ENCODE measurements around the gene RPS13. TPM values are rescaled to one million over a fixed set of nuclear protein-coding genes. Genes with fewer than 3 reads are reported as not detected.

Gene RPS13
- total RNA-seq, 1 experiment from 2014 or later, result 1,349 TPM

- no peak overlapping the region for H3K27ac Mint-ChIP-seq (ENCODE audit: unreplicated experiment)
- BruUV-seq (replicated peaks), result no TSS peak
- POLR2A ChIA-PET, result interaction anchor here (0.5 to 0.8 kb wide), 3 partner anchors 24 to 141 kb away, joined by 3 to 6 read pairs (median 3); no protein-coding TSS in a partner anchor
- H3K36me3 ChIP-seq (ENCODE audit: control insufficient read depth, insufficient read depth, low read length), result peaks cover 1% of the 10 kb centered on the region; the same call in 1 of the 2 replicates
- H3K9me3 ChIP-seq, result no peaks in the 10 kb centered on the region
- no peak overlapping the region for H3K4me3 Mint-ChIP-seq (ENCODE audit: unreplicated experiment)
- H3K27me3 ChIP-seq (replicated peaks; ENCODE audit: control insufficient read depth, insufficient read depth, low read length), result no peaks in the 10 kb centered on the region
- intact Hi-C loops (cut with micrococcal nuclease; ENCODE audit: unreplicated experiment), result no loop called here
- no peak for DNase-seq
- no peak for TF ChIP-seq CTCF (IDR thresholded peaks at IDR 0.05; ENCODE audit: insufficient read depth in 1 of 2, low read depth in 1 of 2, low read length in 1 of 2, severe bottlenecking in 1 of 2, unreplicated experiment in 1 of 2)
- H3K27me3 Mint-ChIP-seq (ENCODE audit: insufficient read depth, unreplicated experiment), result no peaks in the 10 kb centered on the region
- peaks cover 24% of the 10 kb centered on the region for H3K4me1 ChIP-seq
- H3K4me1 Mint-ChIP-seq (ENCODE audit: low read depth, unreplicated experiment), result no peaks in the 10 kb centered on the region
- H3K4me3 ChIP-seq (ENCODE audit: low read depth, low read length), result no peak overlapping the region
- peaks cover 74% of the 10 kb centered on the region for H3K36me3 Mint-ChIP-seq (ENCODE audit: insufficient read depth, unreplicated experiment)
- no peaks in the 10 kb centered on the region for H3K9me3 Mint-ChIP-seq (ENCODE audit: unreplicated experiment)
- CTCF ChIA-PET, result no interaction called here
Observed at GRCh38 chr11:17073370-17074027, 4.0 kb downstream of the RPS13 start.

- H3K4me3 ChIP-seq (ENCODE audit: low read depth, low read length), result no peak overlapping the region
- POLR2A ChIA-PET, result no interaction called here
- Mint-ChIP-seq H3K27ac (ENCODE audit: unreplicated experiment) (no peak overlapping the region), H3K36me3 (ENCODE audit: insufficient read depth, unreplicated experiment) (peaks cover 22% of the 10 kb centered on the region), H3K4me1 (ENCODE audit: low read depth, unreplicated experiment) (no peaks in the 10 kb centered on the region), H3K4me3 (ENCODE audit: unreplicated experiment) (no peak overlapping the region), H3K27me3 (ENCODE audit: insufficient read depth, unreplicated experiment) (no peaks in the 10 kb centered on the region), H3K9me3 (ENCODE audit: unreplicated experiment) (peaks cover 11% of the 10 kb centered on the region)
- no TSS peak for BruUV-seq (replicated peaks)
- DNase-seq, result no peak
- H3K9me3 ChIP-seq, result no peaks in the 10 kb centered on the region
- intact Hi-C loops (cut with micrococcal nuclease; ENCODE audit: unreplicated experiment), result no loop called here
- H3K36me3 ChIP-seq (ENCODE audit: control insufficient read depth, insufficient read depth, low read length), result no peaks in the 10 kb centered on the region
- no peaks in the 10 kb centered on the region for H3K27me3 ChIP-seq (replicated peaks; ENCODE audit: control insufficient read depth, insufficient read depth, low read length)
- no peak for TF ChIP-seq CTCF (IDR thresholded peaks at IDR 0.05; ENCODE audit: insufficient read depth in 1 of 2, low read depth in 1 of 2, low read length in 1 of 2, severe bottlenecking in 1 of 2, unreplicated experiment in 1 of 2)
- CTCF ChIA-PET, result interaction anchor here (0.7 kb wide), 1 partner anchor 31 kb away, joined by 5 read pairs; no protein-coding TSS in a partner anchor
- no peaks in the 10 kb centered on the region for H3K4me1 ChIP-seq
Observed at GRCh38 chr11:17067417-17067816, 10.1 kb downstream of the RPS13 start.

- no peaks in the 10 kb centered on the region for H3K27me3 ChIP-seq (replicated peaks; ENCODE audit: control insufficient read depth, insufficient read depth, low read length)
- Mint-ChIP-seq H3K36me3 (ENCODE audit: insufficient read depth, unreplicated experiment) (peaks cover 14% of the 10 kb centered on the region), H3K27ac (ENCODE audit: unreplicated experiment) (no peak overlapping the region), H3K4me3 (ENCODE audit: unreplicated experiment) (no peak overlapping the region), H3K27me3 (ENCODE audit: insufficient read depth, unreplicated experiment) (no peaks in the 10 kb centered on the region), H3K9me3 (ENCODE audit: unreplicated experiment) (peaks cover 11% of the 10 kb centered on the region), H3K4me1 (ENCODE audit: low read depth, unreplicated experiment) (no peaks in the 10 kb centered on the region)
- no peak for DNase-seq
- ChIA-PET POLR2A (no interaction called here), CTCF (no interaction called here)
- no TSS peak for BruUV-seq (replicated peaks)
- no peaks in the 10 kb centered on the region for H3K9me3 ChIP-seq
- no peaks in the 10 kb centered on the region for H3K4me1 ChIP-seq
- no peak for TF ChIP-seq CTCF (IDR thresholded peaks at IDR 0.05; ENCODE audit: insufficient read depth in 1 of 2, low read depth in 1 of 2, low read length in 1 of 2, severe bottlenecking in 1 of 2, unreplicated experiment in 1 of 2)
- intact Hi-C loops (cut with micrococcal nuclease; ENCODE audit: unreplicated experiment), result no loop called here
- no peak overlapping the region for H3K4me3 ChIP-seq (ENCODE audit: low read depth, low read length)
- H3K36me3 ChIP-seq (ENCODE audit: control insufficient read depth, insufficient read depth, low read length), result no peaks in the 10 kb centered on the region
Observed at GRCh38 chr11:17066691-17067090, 10.8 kb downstream of the RPS13 start.

All from Caco-2 (cell line).